ENCODE results near the gene KLHL2. TPM values are rescaled to one million over a fixed set of nuclear protein-coding genes. Genes with fewer than 3 reads are reported as not detected.
"Not testable (repeated sequence)": the region's sequence is repeated elsewhere in the genome, so short reads cannot be mapped to it uniquely, and the experiment has no call there.

Gene KLHL2
- total RNA-seq, 2 experiments from 2014 or later, result 27.9 to 33.8 TPM

- no peak for TF ChIP-seq EZH2phosphoT487 (IDR thresholded peaks at IDR 0.05; ENCODE audit: borderline replicate concordance, low read depth, low read length)
- TF ChIP-seq, protein P1, sequence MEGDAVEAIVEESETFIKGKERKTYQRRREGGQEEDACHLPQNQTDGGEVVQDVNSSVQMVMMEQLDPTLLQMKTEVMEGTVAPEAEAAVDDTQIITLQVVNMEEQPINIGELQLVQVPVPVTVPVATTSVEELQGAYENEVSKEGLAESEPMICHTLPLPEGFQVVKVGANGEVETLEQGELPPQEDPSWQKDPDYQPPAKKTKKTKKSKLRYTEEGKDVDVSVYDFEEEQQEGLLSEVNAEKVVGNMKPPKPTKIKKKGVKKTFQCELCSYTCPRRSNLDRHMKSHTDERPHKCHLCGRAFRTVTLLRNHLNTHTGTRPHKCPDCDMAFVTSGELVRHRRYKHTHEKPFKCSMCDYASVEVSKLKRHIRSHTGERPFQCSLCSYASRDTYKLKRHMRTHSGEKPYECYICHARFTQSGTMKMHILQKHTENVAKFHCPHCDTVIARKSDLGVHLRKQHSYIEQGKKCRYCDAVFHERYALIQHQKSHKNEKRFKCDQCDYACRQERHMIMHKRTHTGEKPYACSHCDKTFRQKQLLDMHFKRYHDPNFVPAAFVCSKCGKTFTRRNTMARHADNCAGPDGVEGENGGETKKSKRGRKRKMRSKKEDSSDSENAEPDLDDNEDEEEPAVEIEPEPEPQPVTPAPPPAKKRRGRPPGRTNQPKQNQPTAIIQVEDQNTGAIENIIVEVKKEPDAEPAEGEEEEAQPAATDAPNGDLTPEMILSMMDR (conservative IDR thresholded peaks at IDR 0.05; ENCODE audit: low read length), result no peak
Observed at GRCh38 chr4:165177725-165178666, 29.4 kb upstream of the KLHL2 start.

DNA sequence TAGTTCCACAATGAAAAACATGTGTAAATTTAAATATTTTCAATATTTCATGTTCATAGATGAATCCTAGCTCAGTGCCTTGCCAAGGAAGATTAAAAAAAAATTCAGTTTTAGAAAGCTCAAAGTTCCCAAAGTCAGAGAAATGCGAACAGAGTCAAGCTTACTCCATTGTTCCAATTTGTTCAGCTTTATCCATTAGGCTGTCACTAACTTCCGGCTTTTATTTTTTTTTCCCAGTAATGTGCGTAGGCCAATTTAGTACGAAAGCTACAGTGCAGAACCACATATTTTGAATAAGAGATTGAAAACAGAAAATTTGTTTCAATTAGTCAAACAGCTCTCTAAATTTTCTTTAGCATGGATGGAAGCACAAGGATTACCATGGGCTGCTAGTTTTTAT, 23.1 kb upstream of the KLHL2 start:
- ChIA-PET CTCF (ENCODE audit: unreplicated experiment) (no interaction called here), POLR2A (interaction anchor here (0.6 to 1.4 kb wide), 5 partner anchors 9 to 306 kb away, joined by 3 to 6 read pairs (median 5); no protein-coding TSS in a partner anchor)
- TF ChIP-seq EZH2phosphoT487 (IDR thresholded peaks at IDR 0.05; ENCODE audit: borderline replicate concordance, low read depth, low read length), result no peak
- TF ChIP-seq, protein P1 (conservative IDR thresholded peaks at IDR 0.05; ENCODE audit: low read length), result no peak
- BruUV-seq (replicated peaks), result no TSS peak
- no peaks in the 10 kb centered on the region for H3K4me1 ChIP-seq (ENCODE audit: insufficient read depth, low read length, poor library complexity, severe bottlenecking)
- no peaks in the 10 kb centered on the region for H4K20me1 ChIP-seq (ENCODE audit: insufficient read depth, low read length)
- no peaks in the 10 kb centered on the region for H3K9me2 ChIP-seq (ENCODE audit: insufficient read depth, low read length)
- no peaks in the 10 kb centered on the region for H3K9me3 ChIP-seq (ENCODE audit: low read length)
- no peak overlapping the region for H3K27ac ChIP-seq (ENCODE audit: low read depth, low read length, poor library complexity, severe bottlenecking)
- H3K4me3 ChIP-seq (ENCODE audit: low read depth, low read length, poor library complexity, severe bottlenecking), result no peak overlapping the region
- H2AFZ ChIP-seq (ENCODE audit: low read length), result no peak overlapping the region
- no peaks in the 10 kb centered on the region for H3K36me3 ChIP-seq (ENCODE audit: insufficient read depth, low read length)
- no peak for DNase-seq (ENCODE audit: low spot score)
- H3K79me2 ChIP-seq (ENCODE audit: insufficient read depth, low read depth, low read length), result no peaks in the 10 kb centered on the region
- intact Hi-C loops (cut with micrococcal nuclease; ENCODE audit: unreplicated experiment), result loop anchor here (5.0 kb wide), 1 partner anchor 37 kb away; no protein-coding TSS in a partner anchor
- no peak overlapping the region for H3K4me2 ChIP-seq (ENCODE audit: low read length)

More at GRCh38 chr4:165177725-165178666, 29.4 kb upstream of the KLHL2 start:
- no peak overlapping the region for H2AFZ ChIP-seq (ENCODE audit: low read length)
- intact Hi-C loops (cut with micrococcal nuclease; ENCODE audit: unreplicated experiment), result no loop called here
- H4K20me1 ChIP-seq (ENCODE audit: insufficient read depth, low read length), result no peaks in the 10 kb centered on the region
- BruUV-seq (replicated peaks), result no TSS peak
- CTCF ChIA-PET (ENCODE audit: unreplicated experiment), result interaction anchor here (0.6 to 1.0 kb wide), 2 partner anchors 23 to 637 kb away, joined by 3 read pairs; no protein-coding TSS in a partner anchor
- H3K9me3 ChIP-seq (ENCODE audit: low read length), result no peaks in the 10 kb centered on the region
- H3K79me2 ChIP-seq (ENCODE audit: insufficient read depth, low read depth, low read length), result no peaks in the 10 kb centered on the region
- no peak for DNase-seq (ENCODE audit: low spot score)
- H3K27ac ChIP-seq (ENCODE audit: low read depth, low read length, poor library complexity, severe bottlenecking), result no peak overlapping the region
- no peak overlapping the region for H3K4me2 ChIP-seq (ENCODE audit: low read length)
- no peak overlapping the region for H3K4me3 ChIP-seq (ENCODE audit: low read depth, low read length, poor library complexity, severe bottlenecking)
- no peaks in the 10 kb centered on the region for H3K4me1 ChIP-seq (ENCODE audit: insufficient read depth, low read length, poor library complexity, severe bottlenecking)
- no peaks in the 10 kb centered on the region for H3K9me2 ChIP-seq (ENCODE audit: insufficient read depth, low read length)
- H3K36me3 ChIP-seq (ENCODE audit: insufficient read depth, low read length), result no peaks in the 10 kb centered on the region
- POLR2A ChIA-PET, result interaction anchor here (0.6 to 1.3 kb wide), 3 partner anchors 56 to 242 kb away, joined by 3 read pairs; no protein-coding TSS in a partner anchor

DNA sequence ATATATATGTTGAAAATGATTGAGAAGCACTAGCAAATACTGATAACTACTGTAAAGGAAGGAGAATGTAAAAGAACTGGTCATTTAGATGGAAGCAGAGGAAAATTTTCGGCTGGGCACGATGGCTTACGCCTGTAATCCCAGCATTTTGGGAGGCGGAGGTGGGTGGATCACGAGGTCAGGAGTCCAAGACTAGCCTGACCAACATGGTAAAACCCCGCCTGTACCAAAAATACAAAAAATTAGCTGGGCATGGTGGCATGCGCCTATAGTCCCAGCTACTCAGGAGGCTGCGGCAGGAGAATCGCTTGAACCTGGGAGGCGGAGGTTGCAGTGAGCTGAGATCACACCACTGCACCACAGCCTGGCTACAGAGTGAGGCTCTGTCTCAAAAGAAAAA, 22.4 kb upstream of the KLHL2 start:
- H3K9me3 ChIP-seq (ENCODE audit: low read length); H3K27ac ChIP-seq (ENCODE audit: low read depth, low read length, poor library complexity, severe bottlenecking); DNase-seq (ENCODE audit: low spot score); H3K36me3 ChIP-seq (ENCODE audit: insufficient read depth, low read length); H3K9me2 ChIP-seq (ENCODE audit: insufficient read depth, low read length); H2AFZ ChIP-seq (ENCODE audit: low read length); H3K4me1 ChIP-seq (ENCODE audit: insufficient read depth, low read length, poor library complexity, severe bottlenecking); CTCF ChIA-PET (ENCODE audit: unreplicated experiment); H3K4me3 ChIP-seq (ENCODE audit: low read depth, low read length, poor library complexity, severe bottlenecking); H4K20me1 ChIP-seq (ENCODE audit: insufficient read depth, low read length); BruUV-seq (replicated peaks); H3K4me2 ChIP-seq (ENCODE audit: low read length); H3K79me2 ChIP-seq (ENCODE audit: insufficient read depth, low read depth, low read length): not testable (repeated sequence)
- intact Hi-C loops (cut with micrococcal nuclease; ENCODE audit: unreplicated experiment), result loop anchor here (5.0 kb wide), 1 partner anchor 38 kb away; no protein-coding TSS in a partner anchor
- POLR2A ChIA-PET, result interaction anchor here (1.1 to 1.4 kb wide), 2 partner anchors 10 to 201 kb away, joined by 3 to 6 read pairs; no protein-coding TSS in a partner anchor

Data from OCI-LY7 (cell line).